SJSA1 (cell line): ENCODE data around the gene RIBC2. TPM values are rescaled to one million over a fixed set of nuclear protein-coding genes. Genes with fewer than 3 reads are reported as not detected.
"Not testable (repeated sequence)": the region's sequence is repeated elsewhere in the genome, so short reads cannot be mapped to it uniquely, and the experiment has no call there.

ENCODE experiments used
- DNase-seq, 2 experiments: peaks; one replicate each; pipeline ENCODE4 v3.0.0-alpha.2; 2015 to 2020; ENCODE audit warnings: low spot score in 2 of 2, low read depth in 1 of 2
- H3K27ac ChIP-seq: fragments of 250-450 bp; sonication (Bioruptor Pico); 2 replicates; pipeline ENCODE4 v1.5.1; 2020; ENCODE audit warnings: mild to moderate bottlenecking, moderate library complexity
- H3K27me3 ChIP-seq: fragments of 250-450 bp; sonication (Bioruptor Pico); replicated peaks from 2 replicates; pipeline ENCODE4 v1.5.1; 2020; ENCODE audit warnings: mild to moderate bottlenecking, moderate library complexity
- H3K36me3 ChIP-seq: fragments of 250-450 bp; sonication (Bioruptor Pico); 2 replicates; pipeline ENCODE4 v1.5.1; 2020; ENCODE audit warnings: mild to moderate bottlenecking
- H3K4me1 ChIP-seq: fragments of 250-450 bp; sonication (Bioruptor Pico); replicated peaks from 2 replicates; pipeline ENCODE4 v1.6.1; 2021; ENCODE audit warnings: mild to moderate bottlenecking
- H3K4me3 ChIP-seq: fragments of 250-450 bp; sonication (Bioruptor Pico); 2 replicates; pipeline ENCODE4 v1.5.1; 2020; ENCODE audit warnings: mild to moderate bottlenecking
- H3K9me3 ChIP-seq: fragments of 250-450 bp; sonication (Bioruptor Pico); replicated peaks from 2 replicates; pipeline ENCODE4 v1.5.1; 2020; ENCODE audit warnings: mild to moderate bottlenecking
- total RNA-seq: library from RNA; depleted of rRNA; stranded (reverse); fragments of >200 nt; shearing (Covaris generic); gene quantifications from 2 replicates; pipeline ENCODE4 v1.2.3, GENCODE V29; 2014

The RIBC2 gene
- total RNA-seq, 1 experiment from 2014 or later, result not detected

- Histone ChIP-seq H3K4me3 (no peak overlapping the region), H3K4me1 (peaks cover 20% of the 10 kb centered on the region), H3K27me3 (no peaks in the 10 kb centered on the region), H3K27ac (no peak overlapping the region), H3K9me3 (no peaks in the 10 kb centered on the region), H3K36me3 (no peaks in the 10 kb centered on the region)
- no peak for DNase-seq
These were observed 32.7 kb downstream of the RIBC2 start for GRCh38 chr22:45446216-45446615.

- H3K27ac ChIP-seq, H3K9me3 ChIP-seq, H3K27me3 ChIP-seq, H3K4me1 ChIP-seq, DNase-seq, H3K36me3 ChIP-seq, H3K4me3 ChIP-seq: not testable (repeated sequence)
These were observed 34.1 kb downstream of the RIBC2 start for GRCh38 chr22:45447596-45447995.

GRCh38 chr22:45448431-45448830 lies 34.9 kb downstream of the RIBC2 start:
- Histone ChIP-seq H3K4me3 (no peak overlapping the region), H3K27ac (no peak overlapping the region), H3K4me1 (peaks cover 9% of the 10 kb centered on the region), H3K27me3 (no peaks in the 10 kb centered on the region), H3K9me3 (no peaks in the 10 kb centered on the region), H3K36me3 (no peaks in the 10 kb centered on the region)
- no peak for DNase-seq

- H3K27me3 ChIP-seq, H3K36me3 ChIP-seq, H3K27ac ChIP-seq, H3K4me3 ChIP-seq, H3K9me3 ChIP-seq, DNase-seq, H3K4me1 ChIP-seq: not testable (repeated sequence)
These were observed 35.9 kb downstream of the RIBC2 start for GRCh38 chr22:45449442-45449841.

GRCh38 chr22:45450101-45450785 lies 36.8 kb downstream of the RIBC2 start:
- H3K4me3 ChIP-seq, result no peak overlapping the region
- H3K27me3 ChIP-seq, result no peaks in the 10 kb centered on the region
- H3K36me3 ChIP-seq, result no peaks in the 10 kb centered on the region
- H3K4me1 ChIP-seq, result no peaks in the 10 kb centered on the region; the same call in 1 of the 2 replicates
- DNase-seq, result no peak
- no peak overlapping the region for H3K27ac ChIP-seq
- no peaks in the 10 kb centered on the region for H3K9me3 ChIP-seq

- Histone ChIP-seq H3K27me3 (no peaks in the 10 kb centered on the region), H3K36me3 (no peaks in the 10 kb centered on the region), H3K9me3 (no peaks in the 10 kb centered on the region), H3K27ac (no peak overlapping the region), H3K4me1 (no peaks in the 10 kb centered on the region; the same call in 1 of the 2 replicates), H3K4me3 (no peak overlapping the region)
- no peak for DNase-seq
These were observed 37.6 kb downstream of the RIBC2 start for GRCh38 chr22:45450921-45451651.

- Histone ChIP-seq H3K27me3 (no peaks in the 10 kb centered on the region), H3K9me3 (no peaks in the 10 kb centered on the region), H3K4me1 (no peaks in the 10 kb centered on the region; the same call in 1 of the 2 replicates), H3K27ac (no peak overlapping the region), H3K36me3 (no peaks in the 10 kb centered on the region), H3K4me3 (no peak overlapping the region)
- DNase-seq, result no peak
These were observed 38.5 kb downstream of the RIBC2 start for GRCh38 chr22:45451972-45452371.

- DNase-seq, result no peak
- H3K9me3 ChIP-seq, result no peaks in the 10 kb centered on the region
- H3K27ac ChIP-seq, result no peak overlapping the region
- H3K4me3 ChIP-seq, result no peak overlapping the region
- no peaks in the 10 kb centered on the region; the same call in 1 of the 2 replicates for H3K4me1 ChIP-seq
- H3K27me3 ChIP-seq, result no peaks in the 10 kb centered on the region
- H3K36me3 ChIP-seq, result no peaks in the 10 kb centered on the region
These were observed 39.3 kb downstream of the RIBC2 start for GRCh38 chr22:45452565-45453379.

- no peak overlapping the region for H3K27ac ChIP-seq
- no peak overlapping the region for H3K4me3 ChIP-seq
- DNase-seq, result no peak
- no peaks in the 10 kb centered on the region for H3K36me3 ChIP-seq
- no peaks in the 10 kb centered on the region for H3K27me3 ChIP-seq
- no peaks in the 10 kb centered on the region; the same call in 1 of the 2 replicates for H3K4me1 ChIP-seq
- H3K9me3 ChIP-seq, result no peaks in the 10 kb centered on the region
These were observed 40.3 kb downstream of the RIBC2 start for GRCh38 chr22:45453764-45454163.

- Histone ChIP-seq H3K9me3 (no peaks in the 10 kb centered on the region), H3K27me3 (no peaks in the 10 kb centered on the region), H3K36me3 (no peaks in the 10 kb centered on the region), H3K4me3 (no peak overlapping the region), H3K27ac (no peak overlapping the region), H3K4me1 (no peaks in the 10 kb centered on the region; the same call in 1 of the 2 replicates)
- DNase-seq, result no peak
These were observed 40.8 kb downstream of the RIBC2 start for GRCh38 chr22:45454275-45454674.

GRCh38 chr22:45455212-45455611 lies 41.7 kb downstream of the RIBC2 start:
- no peaks in the 10 kb centered on the region for H3K36me3 ChIP-seq
- no peak overlapping the region for H3K27ac ChIP-seq
- H3K27me3 ChIP-seq, result no peaks in the 10 kb centered on the region
- no peak for DNase-seq
- no peaks in the 10 kb centered on the region; the same call in 1 of the 2 replicates for H3K4me1 ChIP-seq
- H3K9me3 ChIP-seq, result no peaks in the 10 kb centered on the region
- no peak overlapping the region for H3K4me3 ChIP-seq

GRCh38 chr22:45455621-45456020 lies 42.1 kb downstream of the RIBC2 start:
- no peak overlapping the region for H3K4me3 ChIP-seq
- no peaks in the 10 kb centered on the region for H3K27me3 ChIP-seq
- no peaks in the 10 kb centered on the region; the same call in 1 of the 2 replicates for H3K4me1 ChIP-seq
- H3K9me3 ChIP-seq, result no peaks in the 10 kb centered on the region
- H3K27ac ChIP-seq, result no peak overlapping the region
- DNase-seq, result no peak
- no peaks in the 10 kb centered on the region for H3K36me3 ChIP-seq

GRCh38 chr22:45456811-45457210 lies 43.3 kb downstream of the RIBC2 start:
- H3K27ac ChIP-seq, result no peak overlapping the region
- H3K4me3 ChIP-seq, result no peak overlapping the region
- no peaks in the 10 kb centered on the region for H3K27me3 ChIP-seq
- H3K36me3 ChIP-seq, result no peaks in the 10 kb centered on the region
- H3K4me1 ChIP-seq, result no peaks in the 10 kb centered on the region; the same call in 1 of the 2 replicates
- H3K9me3 ChIP-seq, result no peaks in the 10 kb centered on the region
- no peak for DNase-seq

GRCh38 chr22:45458532-45458931 lies 45.0 kb downstream of the RIBC2 start:
- H3K4me1 ChIP-seq, result no peaks in the 10 kb centered on the region; the same call in 1 of the 2 replicates
- H3K9me3 ChIP-seq, result no peaks in the 10 kb centered on the region
- no peak for DNase-seq
- no peaks in the 10 kb centered on the region for H3K36me3 ChIP-seq
- no peaks in the 10 kb centered on the region for H3K27me3 ChIP-seq
- H3K4me3 ChIP-seq, result no peak overlapping the region
- H3K27ac ChIP-seq, result no peak overlapping the region
